Measurements from ENCODE around the gene AP3D1. TPM values are rescaled to one million over a fixed set of nuclear protein-coding genes. Genes with fewer than 3 reads are reported as not detected.

The AP3D1 gene
- total RNA-seq, 1 donor from 2014 or later = 157 TPM

DNA sequence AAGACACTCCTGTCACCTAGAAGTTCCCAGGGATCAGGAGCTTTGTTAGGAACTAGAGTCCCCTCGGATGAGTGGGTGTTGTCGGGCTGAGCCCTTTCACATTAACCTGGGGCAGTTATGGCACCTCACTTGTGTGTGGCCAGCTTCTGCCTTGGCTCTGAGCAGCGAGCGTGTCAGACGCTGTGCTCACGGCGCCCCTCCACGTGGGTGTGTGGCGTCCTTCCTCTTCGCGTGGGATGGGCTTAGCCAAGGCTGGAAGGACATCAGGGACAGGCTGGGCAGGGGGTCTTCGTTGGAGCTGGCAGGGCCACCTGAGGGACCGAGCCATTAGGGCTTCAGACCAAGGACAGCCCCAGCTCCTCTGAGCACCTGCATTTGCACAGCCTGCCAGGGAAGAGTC is 35.8 kb upstream of the AP3D1 start:
- Mint-ChIP-seq H3K9me3 (ENCODE audit: low read depth) (no peaks in the 10 kb centered on the region), H3K36me3 (ENCODE audit: low read depth) (peaks cover 3% of the 10 kb centered on the region), H3K4me3 (ENCODE audit: unreplicated experiment) (no peak overlapping the region), H3K27me3 (ENCODE audit: low read depth) (no peaks in the 10 kb centered on the region), H3K27ac (ENCODE audit: unreplicated experiment) (peak overlapping the region; percentile 51), H3K4me1 (ENCODE audit: low read depth) (peaks cover 64% of the 10 kb centered on the region)
- no peak for TF ChIP-seq CTCF (IDR thresholded peaks at IDR 0.05)
- DNase-seq (ENCODE audit: low spot score) = no peak

DNA sequence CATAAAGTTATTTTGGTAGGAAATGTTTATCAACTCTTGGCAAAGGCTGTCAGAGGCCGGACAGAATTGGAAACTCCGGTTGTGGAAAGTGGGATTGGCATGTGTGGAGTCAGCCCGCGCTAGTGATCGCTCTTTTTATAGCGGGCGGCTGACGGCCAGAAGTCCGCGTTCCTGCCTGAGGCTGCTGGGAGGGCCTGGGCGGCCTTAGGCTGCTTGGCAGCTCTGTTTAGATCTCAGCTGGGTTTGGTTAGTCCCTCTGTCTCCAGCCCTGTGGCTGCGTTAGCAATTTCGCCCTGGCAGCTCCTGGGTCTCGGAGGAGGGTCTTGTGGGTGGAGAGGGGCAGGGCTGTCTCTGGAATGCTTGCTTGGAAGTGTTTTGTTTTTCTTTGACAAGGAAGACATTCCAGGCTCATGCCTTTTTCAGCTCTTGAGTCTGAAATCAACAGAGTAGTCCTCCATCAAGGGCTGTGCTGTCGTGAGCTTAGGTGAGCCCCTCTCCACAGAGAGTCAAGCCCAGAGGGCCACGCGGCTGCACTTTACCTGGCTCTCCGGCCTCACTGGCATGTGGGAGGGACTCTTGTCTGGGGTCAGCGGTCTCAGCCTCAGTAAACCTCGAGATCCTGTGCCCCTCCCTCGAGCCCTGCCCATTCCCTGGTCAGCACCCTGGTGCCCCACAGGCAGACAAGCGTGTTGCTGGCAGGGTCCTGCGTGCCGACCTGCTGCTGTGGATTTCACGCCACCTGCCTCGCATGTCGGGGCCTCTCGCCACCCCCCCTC is 34.9 kb upstream of the AP3D1 start:
- no peak for TF ChIP-seq CTCF (IDR thresholded peaks at IDR 0.05)
- Mint-ChIP-seq H3K9me3 (ENCODE audit: low read depth) (no peaks in the 10 kb centered on the region), H3K27me3 (ENCODE audit: low read depth) (no peaks in the 10 kb centered on the region), H3K4me1 (ENCODE audit: low read depth) (peaks cover 66% of the 10 kb centered on the region), H3K36me3 (ENCODE audit: low read depth) (peaks cover 5% of the 10 kb centered on the region), H3K27ac (ENCODE audit: unreplicated experiment) (peak overlapping the region; percentile 98), H3K4me3 (ENCODE audit: unreplicated experiment) (peak overlapping the region; percentile 54)
- peak; percentile 96 for DNase-seq (ENCODE audit: low spot score)

GRCh38 chr19:2185734-2186070 is 34.3 kb upstream of the AP3D1 start:
- Mint-ChIP-seq H3K27me3 (ENCODE audit: low read depth) (no peaks in the 10 kb centered on the region), H3K4me3 (ENCODE audit: unreplicated experiment) (peak overlapping the region; percentile 54), H3K36me3 (ENCODE audit: low read depth) (peaks cover 5% of the 10 kb centered on the region), H3K27ac (ENCODE audit: unreplicated experiment) (peak overlapping the region; percentile 98), H3K4me1 (ENCODE audit: low read depth) (peaks cover 67% of the 10 kb centered on the region), H3K9me3 (ENCODE audit: low read depth) (no peaks in the 10 kb centered on the region)
- DNase-seq (ENCODE audit: low spot score) = no peak
- TF ChIP-seq CTCF (IDR thresholded peaks at IDR 0.05) = no peak

GRCh38 chr19:2184422-2184975 is 33.1 kb upstream of the AP3D1 start:
- H3K27ac Mint-ChIP-seq (ENCODE audit: unreplicated experiment) = peak overlapping the region; percentile 98
- H3K4me1 Mint-ChIP-seq (ENCODE audit: low read depth) = peaks cover 63% of the 10 kb centered on the region
- peaks cover 5% of the 10 kb centered on the region for H3K36me3 Mint-ChIP-seq (ENCODE audit: low read depth)
- H3K4me3 Mint-ChIP-seq (ENCODE audit: unreplicated experiment) = peak overlapping the region; percentile 25
- TF ChIP-seq CTCF (IDR thresholded peaks at IDR 0.05) = no peak
- H3K9me3 Mint-ChIP-seq (ENCODE audit: low read depth) = no peaks in the 10 kb centered on the region
- no peak for DNase-seq (ENCODE audit: low spot score)
- no peaks in the 10 kb centered on the region for H3K27me3 Mint-ChIP-seq (ENCODE audit: low read depth)

DNA sequence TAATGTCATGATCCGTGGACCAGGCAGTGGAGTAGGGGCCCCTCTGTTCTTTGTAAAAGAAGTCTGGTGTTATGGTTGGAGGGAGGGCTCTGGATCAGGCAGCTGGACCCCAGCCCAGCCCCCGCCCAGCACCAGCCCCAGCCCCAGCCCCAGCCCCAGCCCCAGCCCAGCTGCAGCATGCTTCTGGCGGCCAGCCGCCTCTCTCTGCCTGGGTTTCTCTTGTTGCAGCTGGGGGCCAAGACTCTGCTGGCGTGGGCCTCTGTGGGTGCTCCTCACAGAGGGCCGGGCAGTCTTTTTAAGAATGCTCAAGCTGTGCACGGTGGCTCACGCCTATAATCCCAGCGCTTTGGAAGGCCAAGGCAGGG is 30.2 kb upstream of the AP3D1 start:
- no peak for TF ChIP-seq CTCF (IDR thresholded peaks at IDR 0.05)

More for the DNA sequence above, 30.2 kb upstream of the AP3D1 start:
- H3K36me3 Mint-ChIP-seq (ENCODE audit: low read depth) = peaks cover 3% of the 10 kb centered on the region
- no peaks in the 10 kb centered on the region for H3K9me3 Mint-ChIP-seq (ENCODE audit: low read depth)
- no peak overlapping the region for H3K27ac Mint-ChIP-seq (ENCODE audit: unreplicated experiment)
- H3K27me3 Mint-ChIP-seq (ENCODE audit: low read depth) = no peaks in the 10 kb centered on the region
- no peak for DNase-seq (ENCODE audit: low spot score)
- peaks cover 51% of the 10 kb centered on the region for H3K4me1 Mint-ChIP-seq (ENCODE audit: low read depth)
- H3K4me3 Mint-ChIP-seq (ENCODE audit: unreplicated experiment) = no peak overlapping the region

Measured in chondrocyte (in vitro differentiated cells).